GM12891 (cell line): ENCODE measurements around the gene MTA3.

Experiments
- DNase-seq: peaks from one replicate; pipeline ENCODE4 v3.0.0; 2011; ENCODE audit warnings: low spot score; ENCODE audit not compliant: insufficient read length
- FAIRE-seq: peaks from 2 replicates; lab custom pipeline; 2011; peaks lifted over from hg19 to GRCh38; lab: Jason Lieb, UNC
- PAX5 ChIP-seq: IDR thresholded peaks from 2 replicates; pipeline ENCODE4 v1.6.1; 2011; ENCODE audit warnings: low read length, moderate library complexity, mild to moderate bottlenecking; ENCODE audit not compliant: insufficient read depth, severe bottlenecking
- POLR2A ChIP-seq: IDR thresholded peaks from 2 replicates; pipeline ENCODE4 v1.6.1; 2011; ENCODE audit warnings: low read depth, low read length, control low read depth
- POLR2AphosphoS5 ChIP-seq: IDR thresholded peaks from 2 replicates; pipeline ENCODE4 v1.6.1; 2011; ENCODE audit warnings: low read depth, low read length, control low read depth
- POU2F2 ChIP-seq: IDR thresholded peaks from 2 replicates; pipeline ENCODE4 v1.6.1; 2011; ENCODE audit warnings: low read depth, mild to moderate bottlenecking, control low read depth, low read length, moderate library complexity
- SPI1 ChIP-seq: IDR thresholded peaks from 2 replicates; pipeline ENCODE4 v1.6.1; 2011; ENCODE audit warnings: low read depth, low read length, control low read depth
- TAF1 ChIP-seq: IDR thresholded peaks from 2 replicates; pipeline ENCODE4 v1.6.1; 2011; ENCODE audit warnings: low read depth, low read length, control low read depth

The MTA3 gene

GRCh38 chr2:42775186-42775585 lies 206.8 kb downstream of the MTA3 start:
- TF ChIP-seq SPI1: no peak
- TF ChIP-seq PAX5: no peak
- TF ChIP-seq TAF1: no peak
- TF ChIP-seq POLR2AphosphoS5: no peak
- no peak for TF ChIP-seq POU2F2
- no peak for TF ChIP-seq POLR2A
- DNase-seq (no peak), FAIRE-seq (no peak)

GRCh38 chr2:42775810-42776209 lies 207.4 kb downstream of the MTA3 start:
- TF ChIP-seq POU2F2 (no peak), TAF1 (no peak), SPI1 (no peak), POLR2A (no peak), PAX5 (no peak)
- FAIRE-seq: no peak
- DNase-seq: no peak

GRCh38 chr2:42777883-42778805 lies 209.7 kb downstream of the MTA3 start:
- DNase-seq (no peak), FAIRE-seq (no peak)
- TF ChIP-seq POLR2A (no peak), PAX5 (no peak), TAF1 (no peak), POU2F2 (no peak), SPI1 (no peak), POLR2AphosphoS5 (no peak)

- no peak for DNase-seq
- FAIRE-seq: no peak
- TF ChIP-seq SPI1: no peak
- no peak for TF ChIP-seq POLR2A
- no peak for TF ChIP-seq PAX5
- no peak for TF ChIP-seq POU2F2
- TF ChIP-seq POLR2AphosphoS5: no peak
- TF ChIP-seq TAF1: no peak
These were observed 212.7 kb downstream of the MTA3 start for GRCh38 chr2:42781181-42781580.

GRCh38 chr2:42783511-42783910 lies 215.1 kb downstream of the MTA3 start:
- DNase-seq (no peak), FAIRE-seq (no peak)
- TF ChIP-seq TAF1: no peak
- TF ChIP-seq SPI1: no peak
- TF ChIP-seq POLR2AphosphoS5: no peak
- no peak for TF ChIP-seq POU2F2
- no peak for TF ChIP-seq POLR2A
- no peak for TF ChIP-seq PAX5

GRCh38 chr2:42784204-42784880 lies 215.9 kb downstream of the MTA3 start:
- no peak for DNase-seq
- TF ChIP-seq POU2F2 (no peak), POLR2A (no peak), TAF1 (no peak), PAX5 (no peak), POLR2AphosphoS5 (no peak), SPI1 (no peak)

GRCh38 chr2:42786561-42787345 lies 218.3 kb downstream of the MTA3 start:
- no peak for FAIRE-seq
- TF ChIP-seq PAX5 (no peak), POU2F2 (no peak), POLR2A (no peak), POLR2AphosphoS5 (no peak), TAF1 (no peak), SPI1 (no peak)
- DNase-seq: no peak

More at GRCh38 chr2:42784204-42784880, 215.9 kb downstream of the MTA3 start:
- FAIRE-seq: no peak

GRCh38 chr2:42787424-42787787 lies 219.0 kb downstream of the MTA3 start:
- TF ChIP-seq POLR2A: no peak
- TF ChIP-seq TAF1: no peak
- no peak for TF ChIP-seq POLR2AphosphoS5
- no peak for TF ChIP-seq SPI1
- no peak for TF ChIP-seq PAX5
- TF ChIP-seq POU2F2: no peak
- no peak for DNase-seq
- no peak for FAIRE-seq

- peak; percentile 56 for FAIRE-seq
- no peak for DNase-seq
- no peak for TF ChIP-seq POLR2AphosphoS5
- TF ChIP-seq POU2F2: no peak
- TF ChIP-seq PAX5: no peak
- no peak for TF ChIP-seq TAF1
These were observed 219.5 kb downstream of the MTA3 start for GRCh38 chr2:42787788-42788477.
